DMS53 (cell line): ENCODE measurements around the gene NCMAP.
A peak's percentile ranks its signal among the peaks of the same experiment; 100 is the strongest.

Experiments
- DNase-seq: peaks from one replicate; lab custom pipeline; 2025; lab: John Stamatoyannopoulos, UW

The NCMAP gene

DNA sequence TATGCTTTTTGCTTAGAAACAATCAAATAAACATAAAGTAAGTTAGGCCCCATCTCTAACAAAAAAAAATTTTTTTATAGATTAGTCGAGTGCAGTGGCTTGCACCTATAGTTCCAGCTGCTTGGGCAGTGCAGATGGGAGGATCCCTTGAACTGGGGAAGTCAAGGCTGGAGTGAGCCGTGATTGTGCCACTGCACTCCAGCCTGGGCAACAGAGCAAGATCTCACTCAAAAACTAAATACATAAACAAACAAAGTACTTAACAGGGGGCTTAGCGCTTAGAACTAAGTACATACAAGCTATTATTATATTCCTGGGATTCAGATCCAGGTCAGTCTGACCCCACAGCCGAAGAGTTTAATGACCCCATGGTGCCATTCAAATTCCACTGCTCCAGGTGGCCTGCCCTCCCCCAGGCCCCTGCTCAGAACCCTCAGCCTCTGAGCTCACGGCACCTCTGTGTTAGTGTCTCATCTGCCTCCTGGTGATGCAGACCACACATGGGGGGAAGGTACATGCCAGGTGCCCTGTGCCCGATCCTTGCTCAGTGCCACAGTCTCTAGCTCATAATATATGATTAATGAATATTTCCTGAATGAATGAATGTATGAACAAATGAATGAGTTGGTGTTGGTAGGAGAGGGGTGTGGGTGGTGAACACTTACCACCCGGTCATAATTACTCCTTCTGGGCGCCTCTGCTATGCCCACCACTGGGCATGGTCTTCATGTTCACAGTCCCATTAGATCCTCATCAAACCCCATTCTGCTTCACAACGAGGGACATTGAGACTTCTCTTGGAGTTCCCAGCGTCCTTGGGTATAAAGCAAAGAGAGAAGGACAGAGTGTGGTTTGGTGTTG lies 14.6 kb downstream of the NCMAP start:
- no peak for DNase-seq

GRCh38 chr1:24572301-24572700 lies 16.4 kb downstream of the NCMAP start:
- no peak for DNase-seq

DNA sequence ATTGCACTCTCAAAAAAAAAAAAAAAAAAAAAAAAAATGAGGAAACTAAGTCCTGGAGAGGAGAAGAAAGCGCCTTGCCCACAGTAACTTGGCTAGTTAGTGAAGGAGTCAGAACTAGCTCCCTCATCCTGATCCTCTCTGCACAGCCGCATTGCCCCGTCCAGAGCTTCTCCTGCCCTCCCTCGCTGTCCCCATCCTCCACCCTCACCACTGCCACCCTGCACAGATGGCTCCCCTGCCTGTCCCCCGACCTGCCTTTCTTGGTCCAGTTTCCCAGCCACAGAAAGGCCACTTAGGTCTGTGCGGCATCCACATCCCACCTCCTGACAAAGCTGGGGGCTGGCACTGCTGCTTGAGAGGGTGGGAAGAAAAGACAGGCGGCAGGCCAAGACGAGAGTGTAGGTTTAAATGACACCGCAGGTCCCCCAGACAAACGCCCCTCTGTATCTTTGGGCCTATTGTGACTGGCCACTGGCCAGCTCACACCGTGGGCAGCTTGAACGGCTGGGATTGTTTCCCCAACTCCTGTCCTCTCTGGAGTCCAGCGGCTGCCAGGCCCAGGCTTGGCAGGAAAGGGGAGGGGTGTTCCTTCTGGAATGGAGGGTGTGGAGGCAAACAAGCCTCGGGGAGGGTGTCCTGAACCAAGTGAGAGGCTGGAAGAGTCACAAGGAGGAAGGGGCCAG lies 20.2 kb downstream of the NCMAP start:
- no peak for DNase-seq

DNA sequence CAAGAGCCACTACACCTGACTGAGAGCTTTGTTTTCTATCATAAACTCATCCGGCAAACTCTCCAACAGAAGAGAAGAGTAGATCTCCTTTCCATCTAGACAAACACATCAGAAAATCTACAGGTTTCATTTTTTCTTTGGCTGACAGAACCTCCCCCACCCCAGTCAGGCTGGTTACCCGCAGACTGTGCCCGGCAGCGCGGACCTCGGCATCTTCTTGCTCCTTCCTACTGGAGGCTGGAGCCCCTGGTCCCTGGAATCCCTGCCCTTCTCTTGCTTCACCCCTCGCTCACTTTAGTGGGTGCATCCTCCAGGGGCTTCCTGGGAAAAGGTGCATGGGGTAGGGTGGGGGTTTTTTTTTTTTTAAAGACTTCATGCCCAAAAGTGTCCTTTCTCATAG lies 23.0 kb downstream of the NCMAP start:
- DNase-seq = no peak

DNA sequence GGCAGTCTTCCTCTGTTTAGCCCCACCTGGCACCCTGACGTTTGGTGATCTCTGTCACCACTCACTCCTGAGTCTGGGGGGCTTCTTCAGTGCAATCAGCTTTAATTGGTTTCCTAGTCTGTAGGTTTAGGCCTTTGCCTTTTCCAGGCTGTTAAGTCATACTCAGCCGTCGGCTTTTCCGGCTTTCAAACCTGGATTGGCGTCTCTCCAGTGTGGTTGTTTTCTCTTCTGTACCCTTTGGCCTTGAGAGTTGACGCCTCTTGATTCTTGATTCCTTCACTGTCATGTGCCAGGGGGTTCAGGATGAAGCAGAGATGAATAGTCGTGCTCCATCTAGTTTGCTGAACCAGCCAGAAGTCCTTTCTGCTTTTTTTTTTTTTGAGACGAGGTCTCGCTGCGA lies 24.9 kb downstream of the NCMAP start:
- no peak for DNase-seq

- no peak for DNase-seq
Observed at GRCh38 chr1:24584171-24584647, 28.3 kb downstream of the NCMAP start.

- DNase-seq = no peak
Observed at GRCh38 chr1:24586119-24586518, 30.2 kb downstream of the NCMAP start.

DNA sequence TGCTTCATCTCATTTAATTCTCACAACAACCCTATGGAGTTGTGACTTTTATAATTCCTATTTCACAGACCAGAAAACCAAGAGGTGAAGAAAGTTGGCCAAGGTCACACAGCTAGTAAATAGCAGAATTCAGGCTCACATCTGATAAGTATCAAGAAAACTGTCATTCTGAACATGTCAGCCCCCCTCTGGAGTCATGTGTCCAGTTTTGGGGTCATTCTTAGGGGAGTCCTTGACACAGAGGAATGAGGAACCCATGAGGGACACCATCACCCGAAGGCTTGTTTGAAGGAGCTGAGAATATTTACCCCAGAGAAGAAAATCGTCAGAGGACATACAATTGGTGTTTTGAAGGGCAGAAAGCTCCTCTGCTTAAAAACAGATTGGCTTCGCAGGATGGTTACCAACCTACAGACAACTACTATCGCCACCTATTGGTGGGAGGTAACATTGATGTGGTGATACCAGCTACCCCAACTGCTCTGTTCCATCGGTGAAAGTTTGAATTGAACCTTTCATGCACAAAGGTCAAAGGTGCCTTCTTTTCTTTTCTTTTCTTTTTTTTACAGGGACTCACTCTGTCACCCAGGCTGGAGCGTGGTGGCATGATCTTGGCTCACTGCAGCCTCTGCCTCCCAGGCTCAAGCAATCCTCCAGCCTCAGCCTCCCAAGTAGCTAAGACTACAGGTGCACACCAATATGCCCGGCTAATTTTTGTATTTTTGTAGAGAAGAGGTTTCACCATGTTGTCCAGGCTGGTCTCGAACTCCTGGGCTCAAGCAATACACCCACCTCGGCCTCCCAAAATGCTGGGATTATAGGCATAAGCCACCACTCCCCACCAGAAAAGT lies 31.3 kb downstream of the NCMAP start:
- peak; percentile 83 for DNase-seq

DNA sequence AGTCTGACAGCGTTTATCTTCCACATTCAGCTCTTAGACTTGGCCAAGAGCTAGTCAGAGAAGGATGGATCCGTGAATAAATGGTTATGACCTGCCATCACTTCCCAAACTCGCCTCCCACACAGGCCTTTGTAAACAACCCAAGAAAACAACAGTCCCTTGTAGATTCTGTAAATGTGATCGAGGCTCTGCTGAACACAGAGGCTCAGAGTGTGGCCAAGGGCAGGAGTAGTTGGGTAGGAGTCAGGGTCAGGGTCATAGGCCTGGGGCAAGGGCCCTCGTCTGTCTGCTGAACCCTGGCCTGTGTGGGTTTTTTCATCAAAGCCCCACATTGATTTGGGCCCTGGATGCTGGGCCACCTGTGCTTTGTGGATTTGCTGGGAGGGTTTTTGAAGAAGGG lies 32.7 kb downstream of the NCMAP start:
- DNase-seq = no peak

- DNase-seq = no peak
Observed at GRCh38 chr1:24589200-24589599, 33.3 kb downstream of the NCMAP start.

DNA sequence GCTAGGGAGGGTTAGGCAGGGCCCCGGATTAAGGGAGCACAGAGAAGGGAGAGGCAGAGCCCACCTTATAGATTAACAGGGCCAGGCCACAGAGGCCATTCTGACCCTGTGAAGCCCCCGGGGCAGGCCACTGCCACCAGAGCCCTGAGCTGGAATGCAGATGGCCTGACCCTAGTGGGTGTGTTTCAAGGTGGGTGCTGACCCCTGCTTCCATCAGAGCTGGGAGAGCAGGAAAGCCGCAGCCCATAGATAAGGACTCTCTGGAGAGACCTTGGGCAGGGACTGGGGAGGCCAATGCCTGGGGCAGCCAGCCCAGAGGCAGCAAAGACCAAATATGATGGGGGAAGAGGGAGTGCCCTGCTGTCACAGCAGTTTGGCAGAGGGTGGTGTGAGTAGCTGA lies 35.9 kb downstream of the NCMAP start:
- DNase-seq = no peak

- DNase-seq = no peak
Observed at GRCh38 chr1:24594328-24594598, 38.4 kb downstream of the NCMAP start.

DNA sequence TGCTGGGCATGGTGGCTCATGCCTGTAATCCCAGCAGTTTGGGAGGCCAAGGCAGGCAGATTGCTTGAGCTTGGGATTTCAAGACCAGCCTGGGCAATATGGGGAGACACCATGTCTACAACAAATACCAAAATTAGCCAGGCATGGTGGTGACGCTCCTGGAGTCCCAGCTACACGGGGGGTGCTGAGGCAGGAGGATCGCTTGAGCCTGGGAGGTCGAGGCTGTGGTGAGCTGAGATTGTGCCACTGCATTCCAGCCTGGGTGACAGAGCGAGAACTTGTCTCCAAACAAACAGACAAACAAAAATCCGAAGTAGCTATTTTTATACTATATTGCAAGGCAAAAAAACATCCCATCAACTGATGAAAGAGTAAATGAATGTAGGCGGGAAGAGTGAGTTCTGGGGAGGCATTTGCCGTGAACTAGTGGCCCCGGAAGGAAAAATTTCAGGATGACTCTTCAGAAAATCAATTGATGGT lies 40.6 kb downstream of the NCMAP start:
- no peak for DNase-seq

- DNase-seq = no peak
Observed at GRCh38 chr1:24599265-24599664, 43.4 kb downstream of the NCMAP start.

DNA sequence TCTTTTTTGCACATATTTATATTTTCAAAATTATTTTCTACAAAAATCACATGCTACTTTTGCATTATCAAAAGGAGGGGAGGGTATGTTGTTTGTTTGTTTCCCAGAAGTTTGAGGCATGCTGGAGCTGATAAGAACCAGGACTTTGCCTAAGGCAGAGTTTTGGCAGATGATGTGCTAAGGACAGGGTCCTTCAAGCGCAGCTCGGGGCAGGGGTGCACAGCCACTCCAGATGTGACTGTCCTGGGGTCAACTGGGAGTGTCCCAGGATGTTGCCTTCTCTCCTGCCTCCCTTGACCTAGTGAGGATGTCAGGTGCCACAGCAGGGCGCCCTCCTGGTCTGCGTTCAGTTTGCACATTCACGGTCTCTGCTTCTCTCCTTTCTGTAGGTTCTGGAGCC lies 44.7 kb downstream of the NCMAP start:
- DNase-seq = no peak

DNA sequence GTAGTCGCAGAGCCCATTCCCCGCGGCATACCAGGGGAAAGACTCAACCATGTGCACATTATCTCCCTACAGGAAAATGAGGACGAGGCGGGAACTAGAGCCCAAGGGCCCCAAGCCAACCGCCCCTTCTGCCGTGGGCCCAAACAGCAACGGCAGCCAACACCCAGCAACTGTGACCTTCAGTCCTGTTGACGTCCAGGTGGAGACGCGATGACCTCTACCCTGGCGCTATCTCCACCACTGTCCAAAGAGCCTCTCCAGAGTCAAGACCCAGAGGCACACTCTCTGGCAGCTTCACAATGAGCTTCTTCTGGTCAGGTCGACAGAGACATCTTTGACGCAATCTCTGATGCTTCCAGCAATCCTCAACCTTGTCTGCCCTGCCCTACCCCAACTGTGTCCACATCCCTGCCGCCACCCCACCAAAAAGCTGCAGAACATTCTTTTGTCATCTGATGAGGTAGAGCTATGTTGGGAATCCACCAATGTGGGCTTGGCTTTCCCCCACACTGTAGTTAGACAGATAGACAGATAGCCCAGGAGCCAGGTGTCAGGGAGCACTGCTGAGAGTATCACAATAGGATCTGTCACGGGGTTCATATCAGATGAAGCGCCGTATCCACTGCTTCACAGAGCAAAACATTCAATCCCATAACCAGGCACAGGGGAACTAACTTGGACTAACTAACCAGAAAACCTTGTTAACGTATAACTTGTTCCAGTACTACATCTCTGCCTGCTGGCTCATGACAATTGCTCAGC lies 49.8 kb downstream of the NCMAP start:
- no peak for DNase-seq

- no peak for DNase-seq
Observed at GRCh38 chr1:24606296-24606605, 50.4 kb downstream of the NCMAP start.

DNA sequence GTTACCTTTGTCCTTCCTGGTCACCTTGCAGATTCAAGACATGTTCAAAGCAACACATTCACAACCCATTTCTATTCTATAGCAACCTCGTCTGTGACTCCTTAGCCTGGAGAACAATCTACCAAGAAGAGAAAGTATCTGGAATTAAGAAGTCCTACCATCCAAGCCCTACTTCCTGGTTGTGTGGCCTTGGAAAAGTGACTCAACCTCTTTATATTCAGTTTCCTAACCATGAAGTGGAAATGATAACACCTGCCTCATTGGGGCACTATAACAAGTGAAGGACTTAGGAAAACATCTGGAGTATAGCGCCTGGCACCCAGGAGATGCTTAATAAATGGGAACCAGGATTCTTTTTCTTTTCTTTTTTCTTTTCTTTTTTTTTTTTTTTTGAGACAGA lies 50.7 kb downstream of the NCMAP start:
- peak; percentile 76 for DNase-seq

DNA sequence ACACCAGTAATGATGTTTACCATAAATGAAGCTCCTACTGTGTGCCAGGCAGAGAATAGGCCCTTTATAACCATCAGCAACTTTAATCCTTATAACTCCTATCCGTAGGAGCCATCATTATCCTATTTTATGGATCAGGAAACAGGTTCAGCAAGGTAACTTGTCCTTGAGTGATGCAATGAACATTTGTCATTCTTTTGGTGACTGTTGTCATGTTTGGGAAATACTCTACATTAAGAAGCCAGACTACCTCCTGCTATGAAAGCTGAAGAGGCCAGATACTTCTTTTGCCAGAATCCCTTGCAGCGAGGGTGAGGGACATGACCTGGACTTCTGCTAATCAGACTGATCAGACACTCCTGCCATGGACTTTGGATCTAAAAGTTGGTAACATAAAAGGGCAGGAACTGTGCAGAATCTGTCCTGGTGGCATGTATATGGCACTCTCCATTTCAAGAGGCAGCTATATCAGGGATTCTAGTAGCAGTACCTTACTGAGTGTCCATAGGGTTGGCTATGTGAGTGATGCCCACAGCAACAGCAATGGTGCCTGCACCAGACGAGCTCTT lies 54.1 kb downstream of the NCMAP start:
- peak; percentile 33 for DNase-seq

- no peak for DNase-seq
Observed at GRCh38 chr1:24619376-24619775, 63.5 kb downstream of the NCMAP start.

GRCh38 chr1:24620678-24621077 lies 64.8 kb downstream of the NCMAP start:
- DNase-seq = no peak

GRCh38 chr1:24621121-24621520 lies 65.2 kb downstream of the NCMAP start:
- no peak for DNase-seq
